Mesothelial cell of epicardium (in vitro differentiated cells): ENCODE data around the gene CLK2. TPM values are rescaled to one million over a fixed set of nuclear protein-coding genes. Genes with fewer than 3 reads are reported as not detected.
"Not testable (repeated sequence)": the region's sequence is repeated elsewhere in the genome, so short reads cannot be mapped to it uniquely, and the experiment has no call there.

Source experiments
- DNase-seq, 2 experiments: peaks; one replicate each; pipeline ENCODE4 v3.0.0; 2021; ENCODE audit warnings: low spot score in 2 of 2; ENCODE audit not compliant: unreplicated experiment in 2 of 2
- H3K27ac Mint-ChIP-seq: 2 replicates; pipeline ENCODE4 v1.8.0; 2021; ENCODE audit warnings: mixed read lengths
- H3K27me3 Mint-ChIP-seq: 2 replicates; pipeline ENCODE4 v1.8.0; 2021; ENCODE audit warnings: low read depth, mixed read lengths
- H3K36me3 Mint-ChIP-seq: 2 replicates; pipeline ENCODE4 v1.8.0; 2021; ENCODE audit warnings: mixed read lengths
- H3K4me1 Mint-ChIP-seq: 2 replicates; pipeline ENCODE4 v1.8.0; 2021; ENCODE audit warnings: mixed read lengths
- H3K4me3 Mint-ChIP-seq: 2 replicates; pipeline ENCODE4 v1.8.0; 2021; ENCODE audit warnings: mild to moderate bottlenecking, moderate library complexity, mixed read lengths
- H3K9me3 Mint-ChIP-seq: 2 replicates; pipeline ENCODE4 v1.8.0; 2021; ENCODE audit warnings: mixed read lengths
- total RNA-seq: library from RNA; stranded (reverse); gene quantifications from 3 replicates; pipeline ENCODE4 v1.2.1, GENCODE V29; 2021
- TF ChIP-seq, protein P1 (sequence below): fragments of 200-600 bp; sonication (generic); IDR thresholded peaks from one replicate; pipeline ENCODE4 v1.5.0; 2021; ENCODE audit warnings: antibody characterized with exemption; ENCODE audit not compliant: unreplicated experiment

Gene CLK2
- total RNA-seq, 1 donor from 2014 or later: 108 TPM

DNA sequence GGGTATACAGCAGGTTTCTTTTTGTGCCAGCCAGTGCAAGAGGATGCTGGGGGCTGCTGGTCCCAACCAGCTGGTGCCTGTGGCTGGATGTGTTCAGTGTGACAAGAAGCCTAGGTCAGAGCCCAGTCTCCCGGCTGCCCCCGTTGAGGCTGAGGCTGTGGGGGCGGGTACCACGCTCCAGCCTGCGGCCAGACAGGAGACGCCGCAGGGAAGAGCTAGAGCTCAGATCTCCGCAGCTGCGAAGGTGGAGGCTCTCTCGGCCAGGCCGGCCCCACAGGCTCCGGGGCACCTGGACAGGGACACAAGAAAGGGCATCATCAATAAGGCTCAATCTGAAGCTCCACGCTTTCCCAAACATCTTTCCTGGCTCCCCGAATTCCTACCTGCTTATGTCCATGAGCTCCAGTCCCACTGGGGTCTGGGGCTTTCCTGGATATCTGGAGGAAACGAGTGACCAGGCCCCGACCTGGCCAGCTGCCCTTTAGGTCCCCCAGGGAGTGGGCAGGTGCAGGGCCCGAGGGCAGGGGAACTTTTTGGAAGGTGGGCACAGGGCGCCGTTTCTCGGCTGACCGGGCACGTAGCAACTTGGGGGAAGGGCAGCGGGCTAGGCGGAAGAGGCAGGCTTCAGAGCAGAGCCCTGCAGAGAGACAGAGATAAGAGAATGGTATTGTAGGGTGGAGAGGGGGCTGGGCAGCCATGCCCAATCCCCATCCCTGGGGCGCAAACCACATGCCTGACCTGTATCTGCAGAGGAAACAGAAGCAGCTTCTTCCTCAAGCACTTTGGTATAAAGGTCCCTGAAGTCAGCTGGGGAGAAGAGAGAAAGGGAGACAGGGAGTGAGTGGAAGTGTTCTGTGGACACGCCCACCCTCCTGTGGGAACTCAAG is 25.4 kb downstream of the CLK2 start:
- no peak for DNase-seq
- no peak overlapping the region for H3K4me3 Mint-ChIP-seq
- H3K27ac Mint-ChIP-seq: no peak overlapping the region
- peaks cover 6% of the 10 kb centered on the region for H3K36me3 Mint-ChIP-seq
- TF ChIP-seq, protein P1, sequence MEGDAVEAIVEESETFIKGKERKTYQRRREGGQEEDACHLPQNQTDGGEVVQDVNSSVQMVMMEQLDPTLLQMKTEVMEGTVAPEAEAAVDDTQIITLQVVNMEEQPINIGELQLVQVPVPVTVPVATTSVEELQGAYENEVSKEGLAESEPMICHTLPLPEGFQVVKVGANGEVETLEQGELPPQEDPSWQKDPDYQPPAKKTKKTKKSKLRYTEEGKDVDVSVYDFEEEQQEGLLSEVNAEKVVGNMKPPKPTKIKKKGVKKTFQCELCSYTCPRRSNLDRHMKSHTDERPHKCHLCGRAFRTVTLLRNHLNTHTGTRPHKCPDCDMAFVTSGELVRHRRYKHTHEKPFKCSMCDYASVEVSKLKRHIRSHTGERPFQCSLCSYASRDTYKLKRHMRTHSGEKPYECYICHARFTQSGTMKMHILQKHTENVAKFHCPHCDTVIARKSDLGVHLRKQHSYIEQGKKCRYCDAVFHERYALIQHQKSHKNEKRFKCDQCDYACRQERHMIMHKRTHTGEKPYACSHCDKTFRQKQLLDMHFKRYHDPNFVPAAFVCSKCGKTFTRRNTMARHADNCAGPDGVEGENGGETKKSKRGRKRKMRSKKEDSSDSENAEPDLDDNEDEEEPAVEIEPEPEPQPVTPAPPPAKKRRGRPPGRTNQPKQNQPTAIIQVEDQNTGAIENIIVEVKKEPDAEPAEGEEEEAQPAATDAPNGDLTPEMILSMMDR: no peak
- peaks cover 26% of the 10 kb centered on the region for H3K4me1 Mint-ChIP-seq
- H3K27me3 Mint-ChIP-seq: peaks cover 3% of the 10 kb centered on the region
- H3K9me3 Mint-ChIP-seq: no peaks in the 10 kb centered on the region

DNA sequence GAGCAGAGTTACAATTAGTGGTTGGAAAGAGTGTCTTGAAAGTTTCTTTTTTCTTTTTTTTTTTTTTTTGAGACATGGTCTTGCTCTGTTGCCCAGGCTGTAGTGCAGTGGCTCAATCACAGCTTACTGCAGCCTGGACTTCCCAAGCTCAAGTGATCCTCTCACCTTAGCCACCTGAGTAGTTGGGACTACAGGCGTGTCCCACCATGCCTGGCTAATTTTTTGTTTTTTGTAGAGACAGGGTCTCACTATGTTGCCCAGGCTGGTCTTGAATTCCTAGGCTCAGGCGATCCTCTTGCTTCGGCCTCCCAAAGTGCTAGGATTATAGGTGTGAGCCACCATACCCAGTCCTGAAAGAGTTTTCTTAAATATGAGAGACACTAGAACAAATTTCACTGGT is 26.5 kb downstream of the CLK2 start:
- not testable (repeated sequence) for H3K9me3 Mint-ChIP-seq, H3K27ac Mint-ChIP-seq, H3K4me3 Mint-ChIP-seq, H3K27me3 Mint-ChIP-seq, H3K36me3 Mint-ChIP-seq, DNase-seq
- peaks cover 25% of the 10 kb centered on the region for H3K4me1 Mint-ChIP-seq

DNA sequence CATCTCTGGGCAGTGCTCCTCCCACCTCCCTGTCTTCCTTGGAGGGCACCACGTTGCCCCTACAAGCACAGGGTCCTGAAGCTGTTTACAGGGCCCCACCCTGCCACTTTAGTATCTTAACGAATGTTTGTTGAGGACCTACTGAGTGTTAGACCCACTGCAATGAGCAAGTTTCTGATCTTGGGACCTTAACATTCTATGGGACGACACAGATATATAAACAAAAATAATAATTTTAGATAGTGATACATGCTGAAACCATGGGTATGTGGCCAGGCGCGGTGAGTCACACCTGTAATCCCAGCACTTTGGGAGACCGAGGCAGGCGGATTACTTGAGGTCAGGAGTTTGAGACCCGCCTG is 28.2 kb downstream of the CLK2 start:
- DNase-seq: no peak
- Mint-ChIP-seq H3K27ac (peak overlapping the region; percentile 98), H3K36me3 (peaks cover 6% of the 10 kb centered on the region), H3K4me1 (peaks cover 33% of the 10 kb centered on the region), H3K9me3 (no peaks in the 10 kb centered on the region), H3K4me3 (peak overlapping the region; percentile 69), H3K27me3 (peaks cover 3% of the 10 kb centered on the region)
- TF ChIP-seq, protein P1: no peak

DNA sequence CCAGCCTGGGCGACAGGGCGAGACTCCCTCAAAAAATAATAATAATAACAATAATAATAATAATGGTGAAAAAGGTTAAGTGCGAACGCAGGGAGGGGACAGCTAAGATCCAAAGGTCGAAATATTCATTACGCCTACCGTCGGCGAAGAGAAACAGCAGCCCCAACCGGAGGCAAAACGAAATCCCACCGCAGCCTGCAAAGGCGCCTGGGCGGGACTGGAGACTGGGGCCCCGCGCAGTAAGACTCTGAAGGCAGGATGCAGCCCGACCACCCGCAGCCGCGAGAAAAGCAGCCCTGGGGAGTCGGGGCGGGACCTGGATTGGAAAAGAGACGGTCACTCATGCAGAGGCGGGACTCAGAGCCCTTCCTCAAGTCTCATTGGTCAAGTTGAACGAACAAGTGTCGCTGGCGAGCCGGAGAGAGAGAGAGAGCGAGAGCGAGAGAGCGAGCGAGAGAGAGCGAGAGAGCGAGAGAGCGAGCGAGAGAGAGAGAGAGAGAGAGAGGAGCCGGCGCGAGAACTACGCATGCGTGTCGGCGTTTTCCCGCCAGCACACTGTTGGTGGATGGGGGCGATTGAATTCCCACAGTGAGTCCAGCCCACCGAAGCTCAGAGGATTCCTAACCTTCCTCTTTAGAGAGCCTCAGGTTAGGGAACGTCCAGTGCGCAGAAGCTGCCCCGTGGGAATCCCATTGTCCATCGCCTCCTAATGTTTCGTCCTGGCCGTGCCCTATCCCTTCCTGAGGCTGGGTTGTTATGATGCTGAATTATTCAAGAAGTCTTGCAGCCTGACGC is 28.7 kb downstream of the CLK2 start:
- Mint-ChIP-seq H3K4me1 (peaks cover 33% of the 10 kb centered on the region), H3K36me3 (peaks cover 6% of the 10 kb centered on the region), H3K27ac (peak overlapping the region; percentile 98), H3K27me3 (peaks cover 3% of the 10 kb centered on the region), H3K4me3 (peak overlapping the region; percentile 69), H3K9me3 (no peaks in the 10 kb centered on the region)
- TF ChIP-seq, protein P1: no peak
- peak; percentile 91 to 94 for DNase-seq

DNA sequence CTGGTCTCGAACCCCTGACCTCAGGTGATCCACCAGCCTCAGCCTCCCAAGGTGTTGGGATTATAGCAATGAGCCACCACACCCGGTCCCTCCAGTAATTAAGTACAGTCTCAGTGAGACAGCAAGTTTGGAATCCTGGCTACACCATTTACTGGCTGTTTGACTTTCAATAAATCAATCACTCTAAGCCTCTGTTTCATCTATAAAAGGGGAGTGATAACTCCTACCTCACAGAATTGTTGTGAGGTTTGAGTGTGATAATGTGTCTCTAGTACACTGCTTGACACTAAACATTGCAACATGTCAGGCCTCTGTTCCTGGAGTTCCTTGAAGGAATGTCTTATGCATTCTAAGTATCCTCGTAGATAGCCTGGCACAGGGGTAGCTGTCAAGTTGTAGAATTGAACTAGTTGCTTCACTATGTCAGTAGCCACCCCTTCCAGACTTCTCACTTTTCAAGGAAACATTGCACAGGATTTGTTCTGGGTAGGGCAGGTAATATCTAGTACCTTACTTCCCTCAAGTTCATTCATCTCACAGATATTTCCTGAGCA is 30.4 kb downstream of the CLK2 start:
- TF ChIP-seq, protein P1: no peak
- H3K9me3 Mint-ChIP-seq: no peaks in the 10 kb centered on the region
- H3K27ac Mint-ChIP-seq: peak overlapping the region; percentile 80
- peaks cover 33% of the 10 kb centered on the region for H3K4me1 Mint-ChIP-seq
- no peak for DNase-seq
- H3K27me3 Mint-ChIP-seq: peaks cover 3% of the 10 kb centered on the region
- H3K4me3 Mint-ChIP-seq: peak overlapping the region; percentile 69
- peaks cover 3% of the 10 kb centered on the region for H3K36me3 Mint-ChIP-seq
